HUES6 (cell line): Measurements from ENCODE around the gene WFIKKN1.

Experiments
- H3K27ac ChIP-seq: 2 replicates; pipeline ENCODE4 v1.7.0; 2013; ENCODE audit warnings: low read depth, mild to moderate bottlenecking, low read length, inconsistent platforms
- H3K27me3 ChIP-seq: 2 replicates; pipeline ENCODE4 v1.6.1; 2013; ENCODE audit warnings: low read length; ENCODE audit not compliant: control insufficient read depth, insufficient read depth
- H3K36me3 ChIP-seq: 2 replicates; pipeline ENCODE4 v1.6.1; 2013; ENCODE audit warnings: low read length; ENCODE audit not compliant: control insufficient read depth, insufficient read depth
- H3K4me1 ChIP-seq: 2 replicates; pipeline ENCODE4 v1.6.1; 2013; ENCODE audit warnings: low read length; ENCODE audit not compliant: control insufficient read depth, insufficient read depth
- H3K4me3 ChIP-seq: 2 replicates; pipeline ENCODE4 v1.5.1; 2013; ENCODE audit warnings: low read depth, low read length
- H3K9ac ChIP-seq: one replicate; pipeline ENCODE4 v1.6.1; 2013; ENCODE audit warnings: mild to moderate bottlenecking, low read length
- H3K9me3 ChIP-seq: 2 replicates; pipeline ENCODE4 v1.6.1; 2013; ENCODE audit warnings: low read depth, low read length; ENCODE audit not compliant: control insufficient read depth, insufficient read depth

Gene WFIKKN1

DNA sequence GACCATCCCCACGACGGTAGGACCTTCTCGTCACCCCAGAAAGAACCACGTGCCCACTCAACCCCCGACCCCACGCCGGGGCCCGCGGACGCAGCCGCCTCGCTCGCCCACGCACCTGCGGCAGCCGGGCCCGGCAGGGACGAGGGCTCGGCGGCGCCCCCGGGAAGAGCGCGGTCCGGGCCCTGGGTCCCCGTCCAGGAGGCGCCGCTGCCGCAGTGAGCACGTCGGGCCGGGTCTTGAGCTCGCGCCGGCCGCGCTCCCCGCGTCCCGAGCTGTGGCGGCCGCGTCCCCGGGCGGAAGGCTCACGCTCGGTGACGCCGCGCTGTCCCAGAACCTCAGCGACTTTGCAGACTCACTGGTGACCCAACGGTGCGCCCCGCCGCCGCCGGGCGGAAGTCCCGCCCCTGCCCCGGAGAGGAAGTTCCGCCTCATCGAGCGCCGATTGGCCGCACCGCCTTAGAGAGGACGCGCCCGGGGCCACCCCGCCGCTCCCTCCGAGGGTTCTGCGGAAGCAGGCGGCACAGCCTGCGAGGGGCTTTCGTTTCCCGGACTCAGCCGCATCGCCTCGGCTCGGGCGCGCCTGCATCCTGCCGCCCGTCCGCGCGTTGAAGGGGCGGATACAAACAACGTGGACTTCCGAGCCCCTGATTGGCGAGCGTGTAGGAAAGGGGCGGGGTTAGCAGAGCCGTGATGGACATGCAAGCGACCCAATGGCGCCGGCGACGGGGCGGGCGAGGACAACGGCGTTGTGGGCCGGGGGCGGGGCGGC lies 41.7 kb upstream of the WFIKKN1 start:
- Histone ChIP-seq H3K4me1 (peaks cover 14% of the 10 kb centered on the region), H3K27me3 (peaks cover 33% of the 10 kb centered on the region), H3K36me3 (no peaks in the 10 kb centered on the region), H3K9ac (peak overlapping the region; percentile 97), H3K9me3 (no peaks in the 10 kb centered on the region), H3K4me3 (peak overlapping the region; percentile 98), H3K27ac (peak overlapping the region; percentile 99)

DNA sequence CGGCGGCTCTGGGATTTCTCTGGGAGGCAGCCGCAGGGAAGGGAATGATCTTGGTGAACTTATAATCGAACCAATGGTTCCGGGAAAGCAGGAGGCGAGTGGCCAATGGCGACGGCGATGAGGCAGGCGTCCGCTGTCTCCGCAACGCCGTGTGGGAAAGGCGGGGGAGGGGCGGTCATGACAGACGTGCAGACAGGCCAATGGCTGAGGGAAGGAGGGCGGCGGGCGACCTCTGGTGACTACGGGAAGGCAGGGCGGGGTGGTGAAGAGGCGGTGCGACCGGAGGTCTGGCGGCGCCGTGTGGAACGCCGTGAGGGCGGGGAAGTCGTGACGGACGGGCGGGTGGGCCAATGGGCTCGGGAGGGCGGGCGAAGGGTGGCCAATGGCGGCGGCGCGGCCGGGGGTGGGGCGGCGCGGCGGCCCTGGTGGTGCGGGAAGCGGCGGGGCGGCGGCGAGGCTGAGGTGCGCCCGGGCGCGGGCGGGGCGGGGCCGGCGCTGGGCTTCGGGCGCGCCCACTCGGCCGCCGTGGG lies 41.1 kb upstream of the WFIKKN1 start, which contains the start of gene RAB40C:
RAB40C (plus strand) TSS at position 409 of the 530 bp plus-strand sequence. CDS start 226 bp downstream, outside the sequence.
- Histone ChIP-seq H3K36me3 (peaks cover 2% of the 10 kb centered on the region; the same call in 1 of the 2 replicates), H3K4me1 (peaks cover 11% of the 10 kb centered on the region), H3K27ac (peak within 1 kb of the TSS; percentile 99)

GRCh38 chr16:590188-590814 lies 40.5 kb upstream of the WFIKKN1 start:
- peak overlapping the region; percentile 87 for H3K4me3 ChIP-seq
- peaks cover 11% of the 10 kb centered on the region for H3K4me1 ChIP-seq
- no peak overlapping the region for H3K27ac ChIP-seq
- H3K9me3 ChIP-seq, result no peaks in the 10 kb centered on the region
- H3K9ac ChIP-seq, result peak overlapping the region; percentile 74
- peaks cover 32% of the 10 kb centered on the region for H3K27me3 ChIP-seq
- H3K36me3 ChIP-seq, result peaks cover 2% of the 10 kb centered on the region; the same call in 1 of the 2 replicates

More for the DNA sequence above, 41.1 kb upstream of the WFIKKN1 start, which contains the start of gene RAB40C:
- H3K9ac ChIP-seq, result peak within 1 kb of the TSS; percentile 97
- H3K9me3 ChIP-seq, result no peaks in the 10 kb centered on the region
- peak within 1 kb of the TSS; percentile 98 for H3K4me3 ChIP-seq
- H3K27me3 ChIP-seq, result peaks cover 33% of the 10 kb centered on the region

- Histone ChIP-seq H3K4me1 (peaks cover 11% of the 10 kb centered on the region), H3K27me3 (peaks cover 27% of the 10 kb centered on the region), H3K27ac (no peak overlapping the region), H3K9me3 (no peaks in the 10 kb centered on the region), H3K4me3 (peak overlapping the region; percentile 87), H3K36me3 (peaks cover 2% of the 10 kb centered on the region; the same call in 1 of the 2 replicates), H3K9ac (peak overlapping the region; percentile 74)
Observed at GRCh38 chr16:590815-591200, 40.0 kb upstream of the WFIKKN1 start.

- Histone ChIP-seq H3K9ac (no peak overlapping the region), H3K9me3 (no peaks in the 10 kb centered on the region), H3K36me3 (peaks cover 2% of the 10 kb centered on the region; the same call in 1 of the 2 replicates), H3K4me3 (peak overlapping the region; percentile 87; the same call in 1 of the 2 replicates), H3K4me1 (peaks cover 11% of the 10 kb centered on the region), H3K27me3 (peaks cover 22% of the 10 kb centered on the region), H3K27ac (no peak overlapping the region)
Observed at GRCh38 chr16:591231-591630, 39.6 kb upstream of the WFIKKN1 start.

DNA sequence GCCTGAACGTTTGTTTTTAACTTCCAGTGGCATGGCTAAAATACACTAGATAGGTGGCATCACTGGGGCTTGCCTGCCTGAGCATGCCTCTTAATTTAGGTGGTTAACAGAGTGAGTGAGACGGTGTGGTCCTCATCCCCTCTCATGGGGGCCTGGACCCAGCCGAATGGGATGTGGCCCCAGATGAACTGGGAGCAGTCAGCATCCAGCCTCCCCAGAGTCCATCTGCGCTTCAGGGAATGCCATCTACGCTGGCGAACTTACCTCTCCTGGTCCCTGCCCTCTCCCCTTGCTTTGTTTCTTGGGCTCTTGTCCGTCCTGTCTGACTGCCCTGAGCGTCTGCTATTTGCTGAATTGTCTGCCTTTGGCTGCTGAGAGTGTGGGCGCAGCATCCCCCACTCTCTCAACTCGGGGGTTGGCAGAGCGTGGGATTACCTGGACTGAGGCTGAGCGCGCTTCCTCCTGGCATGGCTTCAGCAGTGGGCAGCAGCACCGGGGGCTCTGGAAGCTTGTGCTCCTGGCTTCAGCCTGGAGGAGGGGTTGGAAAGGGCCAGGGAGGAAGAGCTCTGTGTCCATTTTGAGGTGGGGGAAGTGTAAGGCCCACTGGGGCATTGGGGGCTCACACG lies 38.8 kb upstream of the WFIKKN1 start:
- peaks cover 11% of the 10 kb centered on the region for H3K4me1 ChIP-seq
- H3K9me3 ChIP-seq, result no peaks in the 10 kb centered on the region
- H3K27ac ChIP-seq, result no peak overlapping the region
- H3K9ac ChIP-seq, result no peak overlapping the region
- peaks cover 15% of the 10 kb centered on the region for H3K27me3 ChIP-seq
- peaks cover 2% of the 10 kb centered on the region; the same call in 1 of the 2 replicates for H3K36me3 ChIP-seq
- no peak overlapping the region for H3K4me3 ChIP-seq

DNA sequence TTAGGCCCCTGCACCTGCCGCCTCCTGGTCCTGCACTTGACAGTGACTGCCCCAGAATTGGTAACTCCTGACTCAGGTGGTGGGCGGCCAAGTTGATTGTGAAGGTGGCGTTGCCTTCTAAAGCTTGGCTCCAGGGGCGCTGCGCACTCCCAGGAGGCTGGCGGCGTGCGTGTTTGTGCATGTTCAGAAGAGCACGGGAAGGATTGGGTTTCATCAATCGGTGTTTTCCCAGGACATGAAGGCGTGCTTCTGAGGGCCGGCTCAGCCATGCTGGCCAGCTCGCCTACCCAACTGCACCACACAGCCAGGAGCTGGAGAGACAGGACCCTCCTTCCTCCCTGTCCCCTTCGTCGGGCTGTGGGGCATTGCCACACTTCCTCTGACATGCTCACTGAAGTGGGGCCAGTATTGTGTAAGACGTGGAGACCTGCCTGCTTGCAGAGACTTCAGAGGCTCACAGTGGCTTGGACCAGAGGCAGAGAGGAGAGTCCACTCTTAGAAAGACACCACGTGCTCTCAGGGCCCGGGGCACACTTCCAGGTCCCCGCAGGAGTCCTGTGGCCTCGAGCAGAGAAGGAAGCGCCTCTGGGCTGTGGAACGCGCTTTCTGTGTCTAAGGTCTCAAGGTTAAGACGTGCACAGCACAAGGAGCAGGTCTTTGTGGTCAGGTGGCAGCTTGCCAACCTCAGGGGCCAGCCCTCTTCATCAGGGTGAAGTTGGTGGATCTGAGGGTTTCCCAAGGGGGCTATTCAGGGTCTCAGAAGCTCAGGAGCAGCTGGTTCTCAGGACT lies 38.1 kb upstream of the WFIKKN1 start:
- H3K27me3 ChIP-seq, result peaks cover 10% of the 10 kb centered on the region
- H3K36me3 ChIP-seq, result peaks cover 2% of the 10 kb centered on the region; the same call in 1 of the 2 replicates
- no peaks in the 10 kb centered on the region for H3K9me3 ChIP-seq
- no peak overlapping the region for H3K4me3 ChIP-seq
- no peak overlapping the region for H3K27ac ChIP-seq
- peaks cover 11% of the 10 kb centered on the region for H3K4me1 ChIP-seq
- H3K9ac ChIP-seq, result no peak overlapping the region

GRCh38 chr16:593406-593805 lies 37.4 kb upstream of the WFIKKN1 start:
- Histone ChIP-seq H3K27ac (no peak overlapping the region), H3K9ac (no peak overlapping the region), H3K9me3 (no peaks in the 10 kb centered on the region), H3K36me3 (peaks cover 2% of the 10 kb centered on the region; the same call in 1 of the 2 replicates), H3K4me3 (no peak overlapping the region), H3K27me3 (peaks cover 10% of the 10 kb centered on the region), H3K4me1 (peaks cover 7% of the 10 kb centered on the region)

DNA sequence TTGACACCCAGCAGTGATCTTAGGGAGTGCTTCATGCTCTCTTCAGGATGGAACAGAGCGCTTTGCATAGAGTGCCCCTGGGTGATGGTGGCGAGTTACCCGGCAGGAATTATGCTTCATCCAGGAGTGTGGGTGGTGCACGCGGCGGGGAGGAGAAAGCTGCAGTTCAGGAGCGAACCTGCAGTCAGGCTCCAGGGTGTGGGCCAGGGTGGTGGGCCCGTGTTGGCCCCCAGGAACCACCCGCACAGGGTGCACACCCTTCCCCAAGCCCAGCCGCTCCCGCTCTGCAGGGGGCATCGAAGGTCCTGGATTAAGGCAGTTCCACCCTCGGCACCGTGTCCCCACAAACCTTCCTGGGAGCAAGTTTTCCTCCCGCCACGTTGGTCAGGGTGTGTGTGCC lies 37.0 kb upstream of the WFIKKN1 start:
- Histone ChIP-seq H3K4me1 (peaks cover 7% of the 10 kb centered on the region), H3K36me3 (peaks cover 2% of the 10 kb centered on the region; the same call in 1 of the 2 replicates), H3K4me3 (no peak overlapping the region), H3K27ac (no peak overlapping the region), H3K27me3 (peaks cover 10% of the 10 kb centered on the region), H3K9me3 (no peaks in the 10 kb centered on the region), H3K9ac (no peak overlapping the region)

DNA sequence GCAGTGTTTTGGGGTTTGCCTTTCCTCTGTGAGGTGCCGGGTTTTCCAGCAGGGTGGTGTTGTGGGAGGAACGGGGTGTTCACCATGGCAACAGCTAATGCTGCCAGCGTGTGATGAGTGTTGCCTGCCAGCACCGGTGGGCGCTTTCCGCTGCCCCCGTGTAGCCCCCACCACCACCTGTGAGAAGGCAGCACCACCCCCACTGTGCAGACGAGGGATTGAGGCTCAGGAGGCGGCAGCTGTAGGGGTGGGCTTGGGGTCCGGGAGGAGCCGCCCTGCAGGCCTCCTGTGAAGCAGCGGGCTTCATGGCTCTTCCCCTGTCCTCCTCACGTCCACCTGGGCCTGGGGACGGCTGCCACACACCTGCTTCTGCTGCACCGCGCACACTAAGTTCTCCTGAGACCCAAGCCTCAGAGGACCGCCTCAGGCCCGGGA lies 35.7 kb upstream of the WFIKKN1 start:
- Histone ChIP-seq H3K9me3 (peaks cover 5% of the 10 kb centered on the region), H3K4me3 (no peak overlapping the region), H3K27me3 (peaks cover 10% of the 10 kb centered on the region), H3K27ac (no peak overlapping the region), H3K9ac (no peak overlapping the region), H3K4me1 (peaks cover 7% of the 10 kb centered on the region), H3K36me3 (peaks cover 5% of the 10 kb centered on the region; the same call in 1 of the 2 replicates)
